Lower leg skin (tissue), 4 donors: Measurements from ENCODE around the gene OR4M1. TPM values are rescaled to one million over a fixed set of nuclear protein-coding genes. Genes with fewer than 3 reads are reported as not detected.
"Not testable (repeated sequence)": the region's sequence is repeated elsewhere in the genome, so short reads cannot be mapped to it uniquely, and the experiment has no call there.

Source experiments
- DNase-seq, 2 donors: peaks; one replicate each; pipeline ENCODE4 v3.0.0-alpha.2; 2019; ENCODE audit warnings: low spot score in 2 of 2
- H3K4me3 ChIP-seq: fragments of 200-600 bp; sonication (generic); 2 replicates; pipeline ENCODE4 v1.5.1; 2017; ENCODE audit warnings: mild to moderate bottlenecking, low read depth; ENCODE audit not compliant: poor library complexity, severe bottlenecking
- POLR2A ChIP-seq, 2 donors: fragments of 450-650 bp; IDR thresholded peaks; one replicate each; pipeline ENCODE4 v1.6.1; 2016 to 2017; ENCODE audit warnings: antibody characterized with exemption in 2 of 2, mild to moderate bottlenecking in 1 of 2, moderate library complexity in 1 of 2
- WGBS, 2 donors: methylation state at CpG; one replicate each; pipeline ENCODE4 v1.1.5; 2018; 5-methylcytosine and 5-hydroxymethylcytosine counted together
- intact Hi-C: fragments of 100-400 bp; cut with DNase I; formaldehyde crosslinking; loops from one replicate; pipeline ENCODE4 v1.15.0; 2023; ENCODE audit warnings: low total_unique reads
- total RNA-seq, 4 donors: library from RNA; depleted of rRNA; stranded (reverse); fragments of >200 nt; gene quantifications; one replicate each; pipeline ENCODE4 v1.1.0, GENCODE V29; 2016
- TF ChIP-seq, protein P1 (sequence below), 3 donors: fragments of 450-650 bp; IDR thresholded peaks; one replicate each; pipeline ENCODE4 v1.5.1; 2016; ENCODE audit warnings: antibody characterized with exemption in 3 of 3, mild to moderate bottlenecking in 3 of 3, moderate library complexity in 2 of 3

The OR4M1 gene
- total RNA-seq, 4 donors from 2014 or later = not detected

DNA sequence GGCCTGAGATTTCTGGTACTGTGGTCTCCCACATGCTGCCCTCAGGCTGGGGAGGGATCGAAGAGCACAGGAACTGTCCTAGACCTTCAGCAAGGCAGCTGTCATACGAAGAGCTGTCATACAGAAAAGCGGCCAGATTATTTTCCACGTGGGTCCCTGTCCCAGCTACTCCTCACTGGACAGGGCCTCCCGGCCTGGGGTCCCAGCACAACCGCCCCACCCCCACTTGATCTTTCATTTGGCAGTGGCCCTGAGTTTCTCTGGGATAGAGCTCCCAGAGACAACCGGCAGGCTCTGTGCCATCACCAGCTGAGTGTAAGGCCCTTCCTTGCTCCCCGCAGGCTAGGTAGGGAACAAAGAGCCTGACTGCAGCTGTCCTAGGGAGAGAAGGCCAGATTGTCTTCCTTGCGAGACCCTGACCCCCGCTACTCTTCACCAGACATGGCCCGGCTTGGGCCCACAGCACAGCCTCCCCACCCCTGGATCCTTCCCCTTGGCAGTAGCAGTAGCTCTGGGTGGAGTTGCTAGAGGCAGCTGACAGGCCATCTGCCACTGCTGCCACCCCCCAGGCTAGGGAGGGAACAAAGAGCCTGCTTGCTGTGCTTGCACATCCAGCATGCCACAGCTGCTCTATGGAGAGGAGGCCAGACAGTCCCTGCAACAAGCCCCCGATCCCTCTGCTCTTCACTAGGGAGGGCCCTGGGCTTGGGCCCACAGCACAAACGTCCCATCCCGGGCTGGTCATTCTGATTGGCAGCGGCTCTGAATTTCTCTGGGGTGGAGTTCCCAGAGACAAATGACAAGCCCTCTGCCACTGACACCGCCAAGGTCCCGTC, 27.2 kb downstream of the OR4M1 start:
- intact Hi-C loops = no loop called here
- WGBS, 2 donors = 76 to 89% methylated on average over 17 of the region's 17 CpGs
- TF ChIP-seq, protein P1, sequence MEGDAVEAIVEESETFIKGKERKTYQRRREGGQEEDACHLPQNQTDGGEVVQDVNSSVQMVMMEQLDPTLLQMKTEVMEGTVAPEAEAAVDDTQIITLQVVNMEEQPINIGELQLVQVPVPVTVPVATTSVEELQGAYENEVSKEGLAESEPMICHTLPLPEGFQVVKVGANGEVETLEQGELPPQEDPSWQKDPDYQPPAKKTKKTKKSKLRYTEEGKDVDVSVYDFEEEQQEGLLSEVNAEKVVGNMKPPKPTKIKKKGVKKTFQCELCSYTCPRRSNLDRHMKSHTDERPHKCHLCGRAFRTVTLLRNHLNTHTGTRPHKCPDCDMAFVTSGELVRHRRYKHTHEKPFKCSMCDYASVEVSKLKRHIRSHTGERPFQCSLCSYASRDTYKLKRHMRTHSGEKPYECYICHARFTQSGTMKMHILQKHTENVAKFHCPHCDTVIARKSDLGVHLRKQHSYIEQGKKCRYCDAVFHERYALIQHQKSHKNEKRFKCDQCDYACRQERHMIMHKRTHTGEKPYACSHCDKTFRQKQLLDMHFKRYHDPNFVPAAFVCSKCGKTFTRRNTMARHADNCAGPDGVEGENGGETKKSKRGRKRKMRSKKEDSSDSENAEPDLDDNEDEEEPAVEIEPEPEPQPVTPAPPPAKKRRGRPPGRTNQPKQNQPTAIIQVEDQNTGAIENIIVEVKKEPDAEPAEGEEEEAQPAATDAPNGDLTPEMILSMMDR (IDR thresholded peaks at IDR 0.05) = no peak
- no peak for TF ChIP-seq POLR2A (IDR thresholded peaks at IDR 0.05)
- DNase-seq = no peak
- no peak overlapping the region for H3K4me3 ChIP-seq

DNA sequence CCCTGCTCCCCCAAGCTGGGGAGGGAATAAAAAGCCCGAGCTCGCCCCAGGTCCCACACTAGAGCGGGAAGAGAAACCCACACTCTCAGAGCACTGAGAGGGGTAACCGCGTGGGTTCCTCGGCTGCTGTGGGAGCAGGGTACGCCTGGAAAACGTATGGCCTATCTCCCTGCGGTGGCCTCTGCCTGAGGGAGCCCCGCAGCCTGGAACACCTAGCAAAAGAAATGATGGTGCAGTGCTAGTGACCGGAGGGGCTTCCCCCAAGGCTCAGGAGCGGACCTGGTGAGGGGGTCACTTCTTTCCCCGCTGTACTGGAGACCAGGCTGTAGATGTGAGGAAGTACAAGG, 27.8 kb downstream of the OR4M1 start:
- intact Hi-C loops = no loop called here
- WGBS, 2 donors = 73 to 79% methylated on average over 12 to 13 of the region's 13 CpGs
- no peak for DNase-seq
- TF ChIP-seq POLR2A (IDR thresholded peaks at IDR 0.05) = no peak
- TF ChIP-seq, protein P1 (IDR thresholded peaks at IDR 0.05) = no peak
- H3K4me3 ChIP-seq = no peak overlapping the region

DNA sequence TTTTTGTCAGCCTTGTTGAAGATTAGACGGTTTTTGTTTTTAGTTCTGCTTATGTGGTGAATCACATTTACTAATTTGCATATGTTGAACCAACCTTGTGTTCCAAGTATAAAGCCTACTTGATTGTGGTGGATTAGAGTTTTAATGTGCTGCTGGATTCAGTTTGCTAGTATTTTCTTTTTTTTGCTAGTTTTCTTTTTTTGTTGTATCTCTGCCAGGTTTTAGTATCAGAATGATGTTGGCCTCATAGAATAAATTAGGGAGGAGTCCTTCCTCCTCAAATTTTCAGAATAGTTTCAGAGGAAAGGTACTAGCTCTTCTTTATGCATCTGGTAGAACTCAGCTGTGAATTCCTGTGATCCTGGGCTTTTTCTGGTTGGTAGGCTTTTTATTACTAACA, 30.2 kb downstream of the OR4M1 start, which contains the start of gene OR4N2:
TSS of gene OR4N2 (plus strand) at position 301 of the 400 bp plus-strand sequence. CDS start 23,679 bp downstream, outside the sequence.
- intact Hi-C loops, H3K4me3 ChIP-seq, DNase-seq: not testable (repeated sequence)
- 71 to 81% methylated on average over 1 of the region's 1 CpG for WGBS, 2 donors

DNA sequence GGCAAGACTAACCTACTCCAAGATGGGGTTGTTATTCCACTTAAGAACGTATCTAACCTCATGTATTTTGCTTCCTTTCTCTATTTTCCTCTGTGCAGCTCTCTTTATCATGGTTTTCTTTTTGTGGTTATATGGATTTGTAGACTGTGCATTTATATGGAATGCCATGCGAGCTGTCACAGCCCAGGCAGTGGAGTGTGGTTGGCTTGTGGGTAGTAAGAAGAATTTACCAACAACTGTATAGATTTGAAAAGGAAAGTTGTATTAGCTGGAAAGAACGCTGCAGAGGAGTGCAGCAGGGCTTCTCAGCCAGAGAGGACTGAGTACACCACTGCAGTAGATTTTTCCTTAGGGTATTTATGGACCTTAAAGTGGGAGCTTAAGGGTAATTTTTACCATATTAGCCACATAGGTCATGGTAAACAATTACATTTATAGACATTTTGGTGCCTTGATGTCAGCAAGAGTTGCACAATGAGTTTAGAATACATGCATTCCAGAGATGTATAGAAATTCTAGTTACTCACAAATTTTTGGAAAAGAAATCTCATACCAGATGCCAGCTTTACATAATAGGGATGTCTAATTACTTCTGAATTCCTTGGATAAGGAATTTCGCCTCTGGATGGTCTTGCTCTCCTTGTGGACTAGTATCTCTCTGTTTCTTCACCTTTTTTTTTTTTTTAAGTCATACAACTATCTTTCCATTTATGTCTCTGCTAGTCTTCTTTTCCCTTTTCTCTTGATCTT, 40.0 kb downstream of the OR4M1 start:
- DNase-seq, intact Hi-C loops, H3K4me3 ChIP-seq: not testable (repeated sequence)
- 54 to 66% methylated on average over 4 of the region's 4 CpGs for WGBS, 2 donors

DNA sequence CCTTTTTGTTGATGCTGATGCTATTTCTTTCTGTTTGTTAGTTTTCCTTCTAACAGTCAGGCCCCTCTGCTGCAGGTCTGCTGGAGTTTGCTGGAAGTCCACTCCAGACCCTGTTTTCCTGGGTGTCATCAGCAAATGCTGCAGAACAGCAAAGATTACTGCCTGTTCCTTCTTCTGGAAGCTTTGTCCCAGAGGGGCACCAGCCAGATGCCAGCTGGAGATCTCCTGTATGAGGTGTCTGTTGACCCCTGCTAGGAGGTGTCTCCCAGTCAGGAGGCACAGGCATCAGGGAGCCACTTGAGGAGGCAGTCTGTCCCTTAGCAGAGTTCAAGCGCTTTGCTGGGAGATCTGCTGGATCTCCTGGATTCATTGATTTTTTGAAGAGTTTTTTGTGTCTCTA, 46.6 kb downstream of the OR4M1 start:
- DNase-seq, H3K4me3 ChIP-seq, intact Hi-C loops: not testable (repeated sequence)
- 81 to 90% methylated on average over 1 of the region's 1 CpG for WGBS, 2 donors

DNA sequence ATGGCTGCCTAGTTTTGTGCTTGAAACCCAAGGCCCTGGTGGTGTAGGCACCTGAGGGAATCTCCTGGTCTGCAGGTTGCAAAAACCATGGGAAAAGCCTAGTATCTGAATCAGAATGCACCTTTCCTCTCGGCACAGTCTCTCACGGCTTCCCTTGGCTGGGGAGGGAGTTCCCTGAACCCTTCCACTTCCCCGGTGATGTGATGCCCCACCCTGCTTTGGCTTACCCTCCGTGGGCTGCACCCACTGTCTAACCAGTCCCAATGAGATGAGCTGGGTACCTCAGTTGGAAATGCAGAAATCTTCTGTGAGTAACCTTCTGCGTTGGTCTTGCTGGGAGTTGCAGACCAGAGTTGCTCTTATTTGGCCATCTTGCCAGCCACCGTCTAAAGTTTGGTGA, 47.7 kb downstream of the OR4M1 start:
- 77 to 82% methylated on average over 6 of the region's 6 CpGs for whole genome bisulfite sequencing, 2 donors
- DNase-seq, H3K4me3 ChIP-seq, intact Hi-C loops: not testable (repeated sequence)

DNA sequence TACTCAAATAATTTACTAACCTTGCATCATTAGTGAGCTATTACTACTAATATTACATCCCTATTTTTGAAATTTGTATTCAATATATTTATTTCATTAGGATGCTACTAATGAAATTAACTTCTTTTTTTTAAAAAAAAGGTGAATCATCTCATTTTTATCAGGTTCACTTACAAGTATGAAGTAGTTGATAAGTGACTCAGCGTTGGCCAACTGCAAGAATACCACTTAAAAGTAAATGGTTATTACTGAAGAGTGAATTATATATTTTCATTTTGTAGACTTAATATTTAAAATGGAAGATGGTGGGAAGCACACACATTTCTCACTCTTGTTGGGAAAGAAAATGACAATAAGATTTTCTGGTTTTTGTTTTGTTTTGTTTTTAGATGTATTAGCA, 49.9 kb downstream of the OR4M1 start:
- H3K4me3 ChIP-seq = no peak overlapping the region
- WGBS, 2 donors = 52 to 55% methylated on average over 1 of the region's 1 CpG
- intact Hi-C loops = no loop called here
- TF ChIP-seq, protein P1 (IDR thresholded peaks at IDR 0.05) = no peak
- no peak for TF ChIP-seq POLR2A (IDR thresholded peaks at IDR 0.05)
- no peak for DNase-seq
